GM12878 (cell line): ENCODE data around the gene DIO2. TPM values are rescaled to one million over a fixed set of nuclear protein-coding genes. Genes with fewer than 3 reads are reported as not detected.

Experiments used
- ATAC-seq: fragments of 200-7000 bp; cut with Tn5 transposase; 3 replicates; pipeline ENCODE4 v1.9.1; 2020; ENCODE audit warnings: mild to moderate bottlenecking, moderate library complexity
- BruUV-seq: library from RNA; stranded (reverse); fragments of 400-500 nt; replicated peaks from 2 replicates; lab custom pipeline; 2021; lab: Mats Ljungman, UMichigan
- CTCF ChIA-PET: fragments of 300-600 bp; sonication (Branson Sonifier 250); formaldehyde crosslinking; extraction: SDS; loops from one replicate; lab custom pipeline; 2021; ENCODE audit warnings: inconsistent platforms; lab: Yijun Ruan, JAX
- POLR2A ChIA-PET: fragments of 350-600 bp; formaldehyde crosslinking; extraction: SDS; loops from one replicate; lab custom pipeline; 2021; ENCODE audit warnings: inconsistent platforms; lab: Charles Lee
- RAD21 ChIA-PET: fragments of 300-600 bp; sonication (Branson Sonifier 250); formaldehyde crosslinking; loops from one replicate; lab custom pipeline; 2023; ENCODE audit warnings: antibody characterized with exemption; ENCODE audit not compliant: unreplicated experiment; lab: Charles Lee
- SMC1A ChIA-PET: fragments of 300-600 bp; sonication (Branson Sonifier 250); formaldehyde crosslinking; loops from one replicate; lab custom pipeline; 2023; ENCODE audit not compliant: unreplicated experiment, uncharacterized antibody; lab: Charles Lee
- DNase-seq: peaks from one replicate; pipeline ENCODE4 v3.0.0-alpha.2; 2011; ENCODE audit warnings: low read depth, low spot score
- FAIRE-seq: peaks from 3 replicates; lab custom pipeline; 2011; peaks lifted over from hg19 to GRCh38; lab: Jason Lieb, UNC
- H2AFZ ChIP-seq: 2 replicates; pipeline ENCODE4 v1.6.0; 2011; ENCODE audit warnings: low read depth, low read length, control low read depth; ENCODE audit not compliant: control insufficient read depth
- H3K27ac ChIP-seq: 2 replicates; pipeline ENCODE4 v1.5.1; 2011; ENCODE audit warnings: control low read depth; ENCODE audit not compliant: control insufficient read depth, insufficient read depth
- H3K27me3 ChIP-seq, 2 experiments: replicated peaks in 1 of 2; 2 replicates each; pipeline versions ENCODE4 v1.6.0 to v1.6.1; 2011; ENCODE audit warnings: low read length in 1 of 2; ENCODE audit not compliant: control insufficient read depth in 2 of 2, insufficient read depth in 2 of 2
- H3K36me3 ChIP-seq, 2 experiments: 2 replicates each; pipeline ENCODE4 v1.5.1; 2011; ENCODE audit warnings: low read length in 1 of 2; ENCODE audit not compliant: control insufficient read depth in 2 of 2, insufficient read depth in 2 of 2
- H3K4me1 ChIP-seq: 2 replicates; pipeline ENCODE4 v1.6.1; 2011; ENCODE audit warnings: mild to moderate bottlenecking, low read length, moderate library complexity, mixed read lengths; ENCODE audit not compliant: control insufficient read depth, insufficient read depth
- H3K4me2 ChIP-seq: 2 replicates; pipeline ENCODE4 v1.6.0; 2011; ENCODE audit warnings: control low read depth; ENCODE audit not compliant: control insufficient read depth, insufficient read depth
- H3K4me3 ChIP-seq: fragments of 200-600 bp; sonication (generic); 2 replicates; pipeline ENCODE4 v1.5.1; 2016
- H3K79me2 ChIP-seq: 2 replicates; pipeline ENCODE4 v1.6.0; 2011; ENCODE audit warnings: low read length; ENCODE audit not compliant: control insufficient read depth, insufficient read depth
- H3K9ac ChIP-seq: 2 replicates; pipeline ENCODE4 v1.8.0; 2011; ENCODE audit warnings: low read length, control low read depth, mixed read lengths; ENCODE audit not compliant: control insufficient read depth, insufficient read depth
- H3K9me3 ChIP-seq: replicated peaks from 3 replicates; pipeline ENCODE4 v1.5.1; 2011; ENCODE audit warnings: mild to moderate bottlenecking, low read length; ENCODE audit not compliant: control insufficient read depth, insufficient read depth
- H4K20me1 ChIP-seq: 2 replicates; pipeline ENCODE4 v1.6.0; 2011; ENCODE audit not compliant: control insufficient read depth, insufficient read depth
- BCL11A ChIP-seq: IDR thresholded peaks from 2 replicates; pipeline ENCODE4 v1.6.1; 2011; ENCODE audit warnings: low read depth, low read length
- BHLHE40 ChIP-seq, 2 experiments: fragments of 450-650 bp in 1 of 2; IDR thresholded peaks; 2 replicates each; pipeline ENCODE4 v1.6.1; 2011 to 2017; ENCODE audit warnings: low read depth in 2 of 2, borderline replicate concordance in 1 of 2, improper control_type of control experiment in 1 of 2, low read length in 1 of 2, mild to moderate bottlenecking in 1 of 2
- CBX5 ChIP-seq: sonication (generic); IDR thresholded peaks from 2 replicates; pipeline ENCODE4 v1.6.1; 2016; ENCODE audit warnings: low read depth, moderate library complexity, mild to moderate bottlenecking, inconsistent platforms
- EP300 ChIP-seq, 2 experiments: fragments of 150-350 bp in 1 of 2; IDR thresholded peaks; 2 replicates each; pipeline ENCODE4 v1.6.1; 2011 to 2012; ENCODE audit warnings: low read depth in 2 of 2, low read length in 2 of 2, borderline replicate concordance in 1 of 2, improper control_type of control experiment in 1 of 2, inconsistent platforms in 1 of 2; ENCODE audit not compliant: control insufficient read depth in 1 of 2
- HDAC2 ChIP-seq: fragments of 200-600 bp; sonication (generic); IDR thresholded peaks from 2 replicates; pipeline ENCODE4 v1.6.1; 2017
- JUND ChIP-seq: IDR thresholded peaks from 2 replicates; pipeline ENCODE4 v1.6.1; 2012; ENCODE audit warnings: low read depth, mild to moderate bottlenecking, low read length, improper control_type of control experiment, moderate library complexity
- LARP7 ChIP-seq: fragments of 450-650 bp; IDR thresholded peaks from 2 replicates; pipeline ENCODE4 v1.6.1; 2017; ENCODE audit warnings: mild to moderate bottlenecking
- MTA3 ChIP-seq: IDR thresholded peaks from 2 replicates; pipeline ENCODE4 v1.6.1; 2012; ENCODE audit warnings: low read length, inconsistent platforms, borderline replicate concordance
- RUNX3 ChIP-seq: IDR thresholded peaks from 2 replicates; pipeline ENCODE4 v1.6.1; 2012; ENCODE audit warnings: low read length, inconsistent platforms
- SIX5 ChIP-seq: IDR thresholded peaks from 2 replicates; pipeline ENCODE4 v1.6.1; 2011; ENCODE audit warnings: mild to moderate bottlenecking, low read depth, low read length, moderate library complexity; ENCODE audit not compliant: severe bottlenecking
- TCF3 ChIP-seq: IDR thresholded peaks from 2 replicates; pipeline ENCODE4 v1.6.1; 2012; ENCODE audit warnings: low read depth, mild to moderate bottlenecking, low read length, borderline replicate concordance; ENCODE audit not compliant: insufficient read depth
- ZNF274 ChIP-seq: IDR thresholded peaks from one replicate; pipeline ENCODE4 v1.8.0; 2011; ENCODE audit not compliant: insufficient read length, insufficient read depth
- WGBS: methylation state at CpG from one replicate; pipeline ENCODE4 v1.1.6; 2016; ENCODE audit warnings: low lambda C conversion rate; ENCODE audit not compliant: insufficient replicate concordance, insufficient coverage; ENCODE audit errors: missing lambda C conversion rate; 5-methylcytosine and 5-hydroxymethylcytosine counted together
- in situ Hi-C: fragments of 300-500 bp; cut with MboI; formaldehyde crosslinking; loops from 9 replicates; pipeline ENCODE4 v1.14.3; 2018; ENCODE audit warnings: mixed read lengths
- intact Hi-C: fragments of 100-400 bp; cut with micrococcal nuclease; formaldehyde crosslinking; loops from one replicate; pipeline ENCODE4 v1.14.2; 2022; ENCODE audit not compliant: unreplicated experiment
- polyA plus RNA-seq, 11 experiments: library from polyadenylated mRNA; depleted of rRNA in 4 of 11; unstranded in 6 of 11; stranded (reverse) in 5 of 11; fragments of >200 nt; fragmentation: Nextera tagmentation in 4 of 11; fragmentation: Illumina TruSeq in 1 of 11; extraction: Ambion mirVana in 4 of 11; extraction: Trizol in 1 of 11; gene quantifications; 1 replicate in 1 of 11; 2 replicates in 10 of 11; pipeline versions ENCODE4 v1.2.1 to v1.2.3, GENCODE V29; 2011 to 2016; ENCODE audit warnings: inconsistent platforms in 2 of 11, missing spikeins in 2 of 11, low read depth in 1 of 11
- total RNA-seq, 4 experiments: library from RNA; depleted of rRNA in 3 of 4; stranded (reverse); fragments of >200 nt in 3 of 4; fragmentation: Illumina TruSeq in 1 of 4; extraction: Trizol in 1 of 4; gene quantifications; 2 replicates each; pipeline versions ENCODE4 v1.2.1 to v1.2.3, GENCODE V29; 2013 to 2021
- TF ChIP-seq, protein P1 (sequence below): fragments of 450-650 bp; IDR thresholded peaks from 2 replicates; pipeline ENCODE4 v1.6.1; 2018; ENCODE audit warnings: borderline replicate concordance, mild to moderate bottlenecking; ENCODE audit not compliant: partially characterized antibody
- TF ChIP-seq, protein P2 (sequence below): IDR thresholded peaks from 2 replicates; pipeline ENCODE4 v1.6.1; 2011; ENCODE audit warnings: low read depth, low read length, improper control_type of control experiment, borderline replicate concordance

The DIO2 gene
- total and polyA plus RNA-seq, 10 of the 15 experiments (the other 5 are each of a cell fraction or from before 2014, with no cell fraction given), result not detected

DNA sequence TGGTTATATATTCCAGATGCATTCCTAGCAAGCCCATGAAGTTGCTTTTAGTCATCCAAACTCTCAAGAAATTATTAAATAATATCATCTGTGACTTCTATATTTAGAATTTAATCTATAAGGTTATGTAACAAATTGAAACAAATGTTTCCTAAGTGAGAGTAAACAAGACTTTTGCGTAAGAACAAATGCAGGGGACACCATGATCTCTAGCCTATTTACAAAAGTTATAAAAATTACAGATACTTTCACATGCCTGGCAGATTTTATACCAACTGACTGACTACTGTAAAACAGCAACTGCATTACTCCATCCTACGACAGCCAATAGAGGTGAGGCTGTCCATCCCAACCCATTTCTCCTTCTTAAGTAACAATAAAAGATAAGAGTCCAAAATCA is 20.4 kb upstream of the DIO2 start:
- RAD21 ChIA-PET, result no interaction called here
- no peaks in the 10 kb centered on the region for H3K36me3 ChIP-seq
- no peaks in the 10 kb centered on the region; the same call in 2 of the 3 replicates for H3K9me3 ChIP-seq
- CTCF ChIA-PET, result no interaction called here
- H3K27ac ChIP-seq, result no peak overlapping the region
- TF ChIP-seq MTA3 (no peak), TCF3 (no peak), BHLHE40 (IDR thresholded peaks at IDR 0.05; ENCODE audit: borderline replicate concordance in 1 of 2, low read depth in 2 of 2, low read length in 1 of 2) (no peak), RUNX3 (no peak)
- SMC1A ChIA-PET, result no interaction called here
- no peaks in the 10 kb centered on the region for H3K27me3 ChIP-seq
- H3K4me2 ChIP-seq, result no peak overlapping the region
- H3K4me1 ChIP-seq, result no peaks in the 10 kb centered on the region
- no peaks in the 10 kb centered on the region for H4K20me1 ChIP-seq
- no peak overlapping the region for H3K9ac ChIP-seq
- no peak for FAIRE-seq
- in situ Hi-C loops, result no loop called here
- intact Hi-C loops, result no loop called here
- no peak for ATAC-seq
- 16% methylated on average over 2 of the region's 2 CpGs for WGBS
- BruUV-seq, result no TSS peak
- H2AFZ ChIP-seq, result no peak overlapping the region
- no peak overlapping the region for H3K4me3 ChIP-seq
- H3K79me2 ChIP-seq, result no peaks in the 10 kb centered on the region
- POLR2A ChIA-PET, result no interaction called here
- DNase-seq, result no peak

DNA sequence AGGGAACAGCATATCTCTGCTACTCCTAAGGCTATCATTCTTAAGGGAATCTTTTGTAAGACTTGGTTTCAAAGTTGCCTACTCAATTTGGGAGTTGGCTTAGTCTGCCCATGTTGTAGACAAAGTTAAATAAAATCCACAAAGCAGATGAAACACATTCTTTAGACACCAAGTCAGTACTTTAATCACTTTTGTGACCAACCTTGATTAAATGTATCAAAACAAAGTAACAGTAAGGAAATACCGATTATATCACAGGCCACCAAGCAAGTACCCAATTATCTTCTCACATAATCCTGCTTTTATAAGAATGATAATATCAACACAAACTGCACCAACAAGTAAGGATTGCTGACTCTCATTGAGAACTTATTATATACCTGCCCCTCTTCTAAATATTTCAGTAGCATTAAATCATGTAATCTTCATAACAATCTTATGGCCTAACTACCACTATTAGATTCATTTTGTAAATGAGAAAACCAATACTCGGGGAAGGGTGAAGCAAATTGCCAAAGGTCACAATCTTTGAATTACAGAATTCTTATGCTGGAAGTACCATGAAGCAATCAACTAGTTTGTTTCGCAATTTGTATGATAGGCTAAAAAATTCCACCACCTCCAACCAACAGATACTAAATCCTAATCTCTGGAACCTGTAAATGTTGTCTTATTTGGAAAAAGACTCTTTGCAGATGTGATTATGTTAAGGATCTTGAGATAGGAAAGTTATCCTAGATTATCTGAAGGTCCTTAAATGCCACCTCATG is 12.6 kb upstream of the DIO2 start:
- in situ Hi-C loops, result no loop called here
- POLR2A ChIA-PET, result interaction anchor here (0.6 kb wide), 1 partner anchor 39 kb away, joined by 3 read pairs; no protein-coding TSS in a partner anchor
- Histone ChIP-seq H3K79me2 (no peaks in the 10 kb centered on the region), H2AFZ (no peak overlapping the region)
- no TSS peak for BruUV-seq
- intact Hi-C loops, result no loop called here
- TF ChIP-seq, protein P1, sequence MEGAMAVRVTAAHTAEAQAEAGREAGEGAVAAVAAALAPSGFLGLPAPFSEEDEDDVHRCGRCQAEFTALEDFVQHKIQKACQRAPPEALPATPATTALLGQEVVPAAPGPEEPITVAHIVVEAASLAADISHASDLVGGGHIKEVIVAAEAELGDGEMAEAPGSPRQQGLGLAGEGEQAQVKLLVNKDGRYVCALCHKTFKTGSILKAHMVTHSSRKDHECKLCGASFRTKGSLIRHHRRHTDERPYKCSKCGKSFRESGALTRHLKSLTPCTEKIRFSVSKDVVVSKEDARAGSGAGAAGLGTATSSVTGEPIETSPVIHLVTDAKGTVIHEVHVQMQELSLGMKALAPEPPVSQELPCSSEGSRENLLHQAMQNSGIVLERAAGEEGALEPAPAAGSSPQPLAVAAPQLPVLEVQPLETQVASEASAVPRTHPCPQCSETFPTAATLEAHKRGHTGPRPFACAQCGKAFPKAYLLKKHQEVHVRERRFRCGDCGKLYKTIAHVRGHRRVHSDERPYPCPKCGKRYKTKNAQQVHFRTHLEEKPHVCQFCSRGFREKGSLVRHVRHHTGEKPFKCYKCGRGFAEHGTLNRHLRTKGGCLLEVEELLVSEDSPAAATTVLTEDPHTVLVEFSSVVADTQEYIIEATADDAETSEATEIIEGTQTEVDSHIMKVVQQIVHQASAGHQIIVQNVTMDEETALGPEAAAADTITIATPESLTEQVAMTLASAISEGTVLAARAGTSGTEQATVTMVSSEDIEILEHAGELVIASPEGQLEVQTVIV, result no peak
- no peak for TF ChIP-seq BCL11A
- no peak for TF ChIP-seq CBX5
- no peak for TF ChIP-seq JUND
- no peak for TF ChIP-seq EP300 (IDR thresholded peaks at IDR 0.05; ENCODE audit: borderline replicate concordance in 1 of 2, control insufficient read depth in 1 of 2, low read depth in 2 of 2, low read length in 2 of 2)
- TF ChIP-seq HDAC2, result no peak
- TF ChIP-seq SIX5, result no peak
- TF ChIP-seq LARP7, result no peak
- TF ChIP-seq, protein P2, sequence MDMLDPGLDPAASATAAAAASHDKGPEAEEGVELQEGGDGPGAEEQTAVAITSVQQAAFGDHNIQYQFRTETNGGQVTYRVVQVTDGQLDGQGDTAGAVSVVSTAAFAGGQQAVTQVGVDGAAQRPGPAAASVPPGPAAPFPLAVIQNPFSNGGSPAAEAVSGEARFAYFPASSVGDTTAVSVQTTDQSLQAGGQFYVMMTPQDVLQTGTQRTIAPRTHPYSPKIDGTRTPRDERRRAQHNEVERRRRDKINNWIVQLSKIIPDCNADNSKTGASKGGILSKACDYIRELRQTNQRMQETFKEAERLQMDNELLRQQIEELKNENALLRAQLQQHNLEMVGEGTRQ, result no peak
- no peak for TF ChIP-seq ZNF274
- TF ChIP-seq, all 136 proteins: peak for 0
- Histone ChIP-seq H3K4me3 (no peak overlapping the region), H3K27ac (no peak overlapping the region), H3K4me1 (no peaks in the 10 kb centered on the region), H3K36me3 (no peaks in the 10 kb centered on the region), H4K20me1 (no peaks in the 10 kb centered on the region), H3K4me2 (no peak overlapping the region), H3K9ac (no peak overlapping the region), H3K9me3 (no peaks in the 10 kb centered on the region), H3K27me3 (no peaks in the 10 kb centered on the region)
- SMC1A ChIA-PET, result no interaction called here
- ATAC-seq (no peak), DNase-seq (no peak), FAIRE-seq (no peak)
- CTCF ChIA-PET, result interaction anchor here (0.6 kb wide), 1 partner anchor 9 kb away, joined by 3 read pairs; no protein-coding TSS in a partner anchor
- WGBS, result 33% methylated on average over 3 of the region's 3 CpGs
- RAD21 ChIA-PET, result no interaction called here
